Endothelial cell of umbilical vein (primary cell): ENCODE data around the gene NAV3. TPM values are rescaled to one million over a fixed set of nuclear protein-coding genes. Genes with fewer than 3 reads are reported as not detected.

Experiments
- BruUV-seq: library from RNA; stranded (reverse); fragments of 400-500 nt; replicated peaks from 2 replicates; lab custom pipeline; 2021; lab: Mats Ljungman, UMichigan
- CTCF ChIA-PET: fragments of 300-600, 350-600 bp; sonication (Branson Sonifier 250); formaldehyde crosslinking; loops from one replicate; lab custom pipeline; 2021; ENCODE audit warnings: antibody characterized with exemption, inconsistent platforms; lab: Charles Lee
- POLR2A ChIA-PET: fragments of 300-600, 350-600 bp; sonication (Branson Sonifier 250); formaldehyde crosslinking; loops from one replicate; lab custom pipeline; 2021; ENCODE audit warnings: antibody characterized with exemption, inconsistent platforms; lab: Charles Lee
- DNase-seq: peaks from one replicate; pipeline ENCODE4 v3.0.0-alpha.2; 2011; ENCODE audit warnings: low read depth, low spot score
- FAIRE-seq: peaks from 2 replicates; lab custom pipeline; 2011; peaks lifted over from hg19 to GRCh38; lab: Jason Lieb, UNC
- H2AFZ ChIP-seq: 2 replicates; pipeline ENCODE4 v1.6.0; 2012; ENCODE audit warnings: low read depth, low read length, control low read depth, inconsistent platforms
- H3K27ac ChIP-seq: 2 replicates; pipeline ENCODE4 v1.5.1; 2011; ENCODE audit warnings: low read depth, mild to moderate bottlenecking, control low read depth, low read length, moderate library complexity; ENCODE audit not compliant: insufficient read depth
- H3K27me3 ChIP-seq, 2 experiments: 2 replicates each; pipeline versions ENCODE4 v1.6.0 to v1.6.1; 2011; ENCODE audit warnings: low read length in 2 of 2, mixed read lengths in 1 of 2; ENCODE audit not compliant: control insufficient read depth in 2 of 2, insufficient read depth in 2 of 2
- H3K36me3 ChIP-seq, 2 experiments: 2 replicates in 1 of 2; 3 replicates in 1 of 2; pipeline ENCODE4 v1.5.1; 2011; ENCODE audit warnings: low read length in 2 of 2, mild to moderate bottlenecking in 1 of 2, moderate library complexity in 1 of 2; ENCODE audit not compliant: control insufficient read depth in 2 of 2, insufficient read depth in 2 of 2; ENCODE audit errors: extremely low read depth in 1 of 2
- H3K4me1 ChIP-seq: 3 replicates; pipeline ENCODE4 v1.5.1; 2011; ENCODE audit warnings: mild to moderate bottlenecking, low read length; ENCODE audit not compliant: control insufficient read depth, insufficient read depth; ENCODE audit errors: extremely low read depth
- H3K4me2 ChIP-seq: 2 replicates; pipeline ENCODE4 v1.6.1; 2011; ENCODE audit warnings: low read length, control low read depth, mixed read lengths; ENCODE audit not compliant: insufficient read depth
- H3K4me3 ChIP-seq, 3 experiments: fragments of 200-600 bp in 1 of 3; sonication (generic), shearing (Covaris generic) in 1 of 3; replicated peaks in 1 of 3; 2 replicates each; pipeline ENCODE4 v1.5.1; 2011 to 2016; ENCODE audit warnings: control low read depth in 3 of 3, low read length in 3 of 3, mild to moderate bottlenecking in 2 of 3, inconsistent platforms in 1 of 3, low read depth in 1 of 3, moderate library complexity in 1 of 3; ENCODE audit not compliant: insufficient read depth in 1 of 3
- H3K79me2 ChIP-seq: 2 replicates; pipeline ENCODE4 v1.6.0; 2012; ENCODE audit warnings: low read length, inconsistent platforms; ENCODE audit not compliant: control insufficient read depth, insufficient read depth
- H3K9ac ChIP-seq: replicated peaks from 2 replicates; pipeline ENCODE3; 2011; ENCODE audit warnings: low read length, control low read depth; ENCODE audit not compliant: insufficient read depth; ENCODE audit errors: extremely low read depth
- H3K9me1 ChIP-seq: replicated peaks from 3 replicates; pipeline ENCODE4 v1.6.0; 2011; ENCODE audit warnings: mild to moderate bottlenecking, low read length; ENCODE audit not compliant: control insufficient read depth, insufficient read depth; ENCODE audit errors: extremely low read depth
- H3K9me3 ChIP-seq: replicated peaks from 2 replicates; pipeline ENCODE4 v1.5.1; 2012; ENCODE audit warnings: low read length, inconsistent platforms; ENCODE audit not compliant: control insufficient read depth, insufficient read depth
- H4K20me1 ChIP-seq: replicated peaks from 2 replicates; pipeline ENCODE3; 2011; ENCODE audit warnings: mild to moderate bottlenecking, low read length; ENCODE audit not compliant: control insufficient read depth, insufficient read depth; ENCODE audit errors: extremely low read depth
- CTCF ChIP-seq, 2 donors: IDR thresholded peaks; 1 replicate in 1 of 2; 2 replicates in 1 of 2; pipeline ENCODE4 v1.5.1; 2011; ENCODE audit warnings: low read length in 2 of 2, mild to moderate bottlenecking in 2 of 2, moderate library complexity in 2 of 2, control low read depth in 1 of 2, inconsistent platforms in 1 of 2, low read depth in 1 of 2; ENCODE audit not compliant: insufficient read depth in 1 of 2; ENCODE audit errors: extremely low read depth in 1 of 2
- EZH2 ChIP-seq: IDR thresholded peaks from 2 replicates; pipeline ENCODE4 v1.6.1; 2012; ENCODE audit warnings: borderline replicate concordance, low read depth, mild to moderate bottlenecking, moderate library complexity, low read length, inconsistent platforms; ENCODE audit not compliant: severe bottlenecking
- FOS ChIP-seq: IDR thresholded peaks from 2 replicates; pipeline ENCODE4 v1.6.1; 2011; ENCODE audit warnings: mild to moderate bottlenecking, low read length, moderate library complexity, borderline replicate concordance; ENCODE audit not compliant: insufficient read depth
- GATA2 ChIP-seq: IDR thresholded peaks from 2 replicates; pipeline ENCODE4 v1.7.0; 2011; ENCODE audit warnings: low read depth, mild to moderate bottlenecking, moderate library complexity, mixed read lengths, low read length; ENCODE audit not compliant: insufficient read length, insufficient read depth
- JUN ChIP-seq: IDR thresholded peaks from 2 replicates; pipeline ENCODE4 v1.6.1; 2011; ENCODE audit warnings: borderline replicate concordance, low read depth; ENCODE audit not compliant: insufficient read length, insufficient read depth
- MAX ChIP-seq: IDR thresholded peaks from 2 replicates; pipeline ENCODE4 v1.6.1; 2011; ENCODE audit not compliant: insufficient read depth, insufficient read length
- MYC ChIP-seq: IDR thresholded peaks from one replicate; pipeline ENCODE4 v1.6.1; 2011; ENCODE audit warnings: mild to moderate bottlenecking, low read depth, low read length
- POLR2A ChIP-seq: IDR thresholded peaks from 2 replicates; pipeline ENCODE4 v1.6.1; 2012; ENCODE audit warnings: low read depth, mild to moderate bottlenecking, control low read depth, low read length
- POLR2AphosphoS5 ChIP-seq: IDR thresholded peaks from 2 replicates; pipeline ENCODE4 v1.6.1; 2012; ENCODE audit warnings: low read depth, mild to moderate bottlenecking, control low read depth, low read length, moderate library complexity; ENCODE audit not compliant: insufficient read depth
- dilution Hi-C: fragments of 300-500 bp; cut with MboI; formaldehyde crosslinking; loops from one replicate; pipeline ENCODE4 v1.15.0; 2019; ENCODE audit warnings: low sequenced_read_pairs; ENCODE audit not compliant: extremely low pct_ligation_motif_present
- intact Hi-C: fragments of 100-400 bp; cut with micrococcal nuclease; formaldehyde crosslinking; loops from one replicate; pipeline ENCODE4 v1.10.0; 2022
- polyA plus RNA-seq, 4 experiments: library from polyadenylated mRNA; depleted of rRNA in 3 of 4; stranded (reverse) in 3 of 4; unstranded in 1 of 4; fragments of >200 nt; gene quantifications; 2 replicates each; pipeline versions ENCODE4 v1.2.1 to v1.2.3, GENCODE V29; 2011 to 2012; ENCODE audit warnings: missing spikeins in 1 of 4
- total RNA-seq: library from RNA; stranded (reverse); gene quantifications from 2 replicates; pipeline ENCODE4 v1.2.3, GENCODE V29; 2021

The NAV3 gene
- total and polyA plus RNA-seq, 2 donors (not counting 3 experiments of a cell fraction or from before 2014, with no cell fraction given): 6.7 to 40.1 TPM

- TF ChIP-seq CTCF (IDR thresholded peaks at IDR 0.05; ENCODE audit: extremely low read depth in 1 of 2, insufficient read depth in 1 of 2, low read depth in 1 of 2, low read length in 2 of 2): no peak
- no peak for TF ChIP-seq EZH2
- no peak for TF ChIP-seq JUN
- no peak for TF ChIP-seq GATA2
- TF ChIP-seq POLR2A: no peak
- TF ChIP-seq MAX: no peak
- TF ChIP-seq POLR2AphosphoS5: no peak
- no peak for TF ChIP-seq MYC
- no peak for TF ChIP-seq FOS
- CTCF ChIA-PET: interaction anchor here (1.0 kb wide), 1 partner anchor 91 kb away, joined by 4 read pairs; no protein-coding TSS in a partner anchor
- FAIRE-seq: no peak
Observed at GRCh38 chr12:77834618-77835017, 3.9 kb downstream of the NAV3 start.

More at GRCh38 chr12:77834618-77835017, 3.9 kb downstream of the NAV3 start:
- no peak for DNase-seq
- Histone ChIP-seq H4K20me1 (no peaks in the 10 kb centered on the region), H3K9me1 (no peaks in the 10 kb centered on the region), H3K4me2 (no peak overlapping the region), H2AFZ (no peak overlapping the region), H3K9me3 (no peaks in the 10 kb centered on the region), H3K4me3 (no peak overlapping the region), H3K27ac (no peak overlapping the region), H3K4me1 (peaks cover 20% of the 10 kb centered on the region), H3K27me3 (no peaks in the 10 kb centered on the region), H3K36me3 (no peaks in the 10 kb centered on the region), H3K79me2 (no peaks in the 10 kb centered on the region), H3K9ac (no peak overlapping the region)
- intact Hi-C loops: loop anchor here (10.0 kb wide), 1 partner anchor 620 kb away; no protein-coding TSS in a partner anchor
- no TSS peak for BruUV-seq
- dilution Hi-C loops: no loop called here
- POLR2A ChIA-PET: no interaction called here
